ENCODE results near the gene JADE2. TPM values are rescaled to one million over a fixed set of nuclear protein-coding genes. Genes with fewer than 3 reads are reported as not detected.

Gene JADE2
- total and polyA plus RNA-seq, 2 of the 8 experiments (the other 6 are each of a cell fraction or from before 2014, with no cell fraction given), result 19.2 to 55.8 TPM

DNA sequence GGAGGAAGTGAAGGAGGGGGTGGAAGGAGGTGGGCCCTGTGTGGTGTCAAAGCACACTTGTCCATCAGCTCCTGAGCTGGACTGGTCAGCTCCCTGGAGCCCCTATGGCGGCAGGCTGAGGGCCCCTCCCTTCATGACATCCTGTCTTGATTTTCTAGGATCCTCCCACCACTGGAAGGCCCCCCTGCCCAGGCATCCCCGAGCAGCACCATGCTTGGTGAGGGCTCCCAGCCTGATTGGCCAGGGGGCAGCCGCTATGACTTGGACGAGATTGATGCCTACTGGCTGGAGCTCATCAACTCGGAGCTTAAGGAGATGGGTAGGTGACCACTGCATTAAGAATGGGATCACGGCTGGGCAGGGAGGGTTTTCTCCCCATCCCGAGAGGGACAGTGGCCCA, 34.2 kb downstream of the JADE2 start:
- Histone ChIP-seq H4K91ac (replicated peaks; ENCODE audit: insufficient read length, low read length) (no peak overlapping the region), H3K79me1 (ENCODE audit: low read depth, low read length) (peaks cover 5% of the 10 kb centered on the region; the same call in 1 of the 2 replicates), H3K23me2 (ENCODE audit: low read depth, low read length) (peaks cover 8% of the 10 kb centered on the region; the same call in 1 of the 2 replicates), H2BK15ac (ENCODE audit: low read length) (no peak overlapping the region), H3K27me3 (replicated peaks in 1 of 4; ENCODE audit: control insufficient read depth in 3 of 4, extremely low read depth in 1 of 4, insufficient read depth in 3 of 4, low read length in 3 of 4) (no peaks in the 10 kb centered on the region), H2BK20ac (ENCODE audit: low read length) (no peak overlapping the region), H3K9ac (replicated peaks in 1 of 4; ENCODE audit: extremely low read depth in 1 of 4, low read depth in 3 of 4, low read length in 3 of 4) (no peak overlapping the region), H4K20me1 (replicated peaks in 1 of 2; ENCODE audit: control insufficient read depth in 1 of 2, insufficient read depth in 2 of 2, low read length in 2 of 2) (peaks cover 0 to 16% of the 10 kb centered on the region in 2 experiments), H2BK12ac (ENCODE audit: low read depth, low read length) (no peak overlapping the region), H3K23ac (ENCODE audit: insufficient read length) (no peak overlapping the region), H4K5ac (ENCODE audit: insufficient read length, low read depth, low read length) (no peak overlapping the region), H3K4me1 (replicated peaks in 1 of 4; ENCODE audit: control insufficient read depth in 3 of 4, insufficient read depth in 4 of 4, low read length in 3 of 4) (peaks cover 0 to 7% (median 1%) of the 10 kb centered on the region in 4 experiments; a peak in 3 of 7 replicates), H2AFZ (ENCODE audit: low read length) (no peak overlapping the region), H2AK5ac (ENCODE audit: low read depth, low read length) (no peak overlapping the region), H2BK120ac (replicated peaks; ENCODE audit: low read depth, low read length) (no peak overlapping the region), H3K4me2 (ENCODE audit: insufficient read depth in 1 of 2, low read depth in 2 of 2, low read length in 2 of 2) (no peak overlapping the region), H3K9me3 (ENCODE audit: insufficient read depth in 2 of 2, low read depth in 1 of 2, low read length in 1 of 2) (no peaks in the 10 kb centered on the region), H3K14ac (ENCODE audit: insufficient read length) (no peak overlapping the region), H3K4me3 (ENCODE audit: extremely low read depth in 1 of 4, insufficient read depth in 2 of 4, low read depth in 3 of 4, low read length in 4 of 4) (no peak overlapping the region), H3K56ac (replicated peaks; ENCODE audit: insufficient read length, low read depth, low read length) (no peak overlapping the region), H3K36me3 (ENCODE audit: control insufficient read depth in 2 of 4, insufficient read depth in 4 of 4, low read length in 3 of 4) (peaks cover 25 to 61% (median 43%) of the 10 kb centered on the region in 4 experiments), H2BK5ac (ENCODE audit: low read depth, low read length) (no peak overlapping the region), H3K4ac (replicated peaks; ENCODE audit: insufficient read length, low read depth, low read length) (no peak overlapping the region), H3K18ac (ENCODE audit: extremely low read depth, low read length) (no peak overlapping the region), H3K27ac (ENCODE audit: low read depth, low read length) (no peak overlapping the region), H3K79me2 (ENCODE audit: control insufficient read depth in 1 of 2, insufficient read depth in 2 of 2, low read length in 2 of 2) (peaks cover 0 to 12% of the 10 kb centered on the region in 2 experiments; a peak in 2 of 4 replicates), H4K8ac (ENCODE audit: extremely low read depth, insufficient read depth, low read length) (peak overlapping the region; percentile 65; the same call in 1 of the 2 replicates)
- POLR2A ChIA-PET (ENCODE audit: partially characterized antibody), result interaction anchor here (0.8 to 1.2 kb wide), 5 partner anchors 8 to 188 kb away, joined by 3 to 5 read pairs (median 3); no protein-coding TSS in a partner anchor
- TF ChIP-seq SAP30 (IDR thresholded peaks at IDR 0.05; ENCODE audit: insufficient read depth, insufficient replicate concordance, low read length) (no peak), BCL11A (IDR thresholded peaks at IDR 0.05; ENCODE audit: low read depth in 2 of 2, low read length in 2 of 2) (no peak)
- FAIRE-seq (no peak), DNase-seq (ENCODE audit: low read depth in 1 of 2, low spot score in 2 of 2) (no peak)
- whole genome bisulfite sequencing, 2 experiments (ENCODE audit: extremely low coverage in 1 of 2, insufficient coverage in 1 of 2, insufficient read length in 1 of 2, insufficient replicate concordance in 2 of 2, low coverage in 1 of 2, low lambda C conversion rate in 2 of 2, missing lambda C conversion rate in 1 of 2), result 93% methylated on average over 6 of the region's 7 CpGs; no CpG with 5 or more reads in 1 of the 2 experiments
- CTCF ChIA-PET (ENCODE audit: partially characterized antibody), result interaction anchor here (0.6 to 5.5 kb wide), 12 partner anchors 9 to 180 kb away, joined by 3 to 97 read pairs (median 6); partner anchors contain the start of gene CDKN2AIPNL

Data from H1 (cell line).